ENCODE measurements around the gene SLC16A4. TPM values are rescaled to one million over a fixed set of nuclear protein-coding genes. Genes with fewer than 3 reads are reported as not detected.

The SLC16A4 gene
- total and polyA plus RNA-seq, 12 donors: 1.3 to 3.5 (median 2.4) TPM

DNA sequence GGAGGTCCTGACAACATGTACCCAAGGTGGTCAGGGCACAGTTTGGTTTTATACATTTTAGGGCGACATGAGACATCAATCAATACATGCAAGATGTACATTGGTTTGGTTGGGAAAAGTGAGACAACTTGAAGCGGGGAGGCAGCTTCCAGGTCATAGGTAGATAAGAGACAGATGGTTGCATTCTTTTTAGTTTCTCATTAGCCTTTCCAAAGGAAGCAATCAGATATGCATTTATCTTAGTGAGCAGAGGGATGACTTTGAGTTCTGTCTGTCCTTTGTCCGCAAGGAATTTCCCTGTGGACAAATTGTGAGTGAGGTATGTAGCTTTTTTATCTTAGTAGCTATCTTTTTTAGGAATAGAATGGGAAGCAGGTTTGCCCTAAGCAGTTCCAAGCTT, 62.1 kb downstream of the SLC16A4 start:
- H3K27ac ChIP-seq: no peak overlapping the region
- no peaks in the 10 kb centered on the region for H3K27me3 ChIP-seq
- H3K9me3 ChIP-seq: peaks cover 0 to 6% (median 0%) of the 10 kb centered on the region in 11 donors
- 88 to 91% methylated on average over 3 of the region's 3 CpGs for WGBS, 2 donors
- H3K4me3 ChIP-seq: no peak overlapping the region
- TF ChIP-seq, protein P1, sequence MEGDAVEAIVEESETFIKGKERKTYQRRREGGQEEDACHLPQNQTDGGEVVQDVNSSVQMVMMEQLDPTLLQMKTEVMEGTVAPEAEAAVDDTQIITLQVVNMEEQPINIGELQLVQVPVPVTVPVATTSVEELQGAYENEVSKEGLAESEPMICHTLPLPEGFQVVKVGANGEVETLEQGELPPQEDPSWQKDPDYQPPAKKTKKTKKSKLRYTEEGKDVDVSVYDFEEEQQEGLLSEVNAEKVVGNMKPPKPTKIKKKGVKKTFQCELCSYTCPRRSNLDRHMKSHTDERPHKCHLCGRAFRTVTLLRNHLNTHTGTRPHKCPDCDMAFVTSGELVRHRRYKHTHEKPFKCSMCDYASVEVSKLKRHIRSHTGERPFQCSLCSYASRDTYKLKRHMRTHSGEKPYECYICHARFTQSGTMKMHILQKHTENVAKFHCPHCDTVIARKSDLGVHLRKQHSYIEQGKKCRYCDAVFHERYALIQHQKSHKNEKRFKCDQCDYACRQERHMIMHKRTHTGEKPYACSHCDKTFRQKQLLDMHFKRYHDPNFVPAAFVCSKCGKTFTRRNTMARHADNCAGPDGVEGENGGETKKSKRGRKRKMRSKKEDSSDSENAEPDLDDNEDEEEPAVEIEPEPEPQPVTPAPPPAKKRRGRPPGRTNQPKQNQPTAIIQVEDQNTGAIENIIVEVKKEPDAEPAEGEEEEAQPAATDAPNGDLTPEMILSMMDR (IDR thresholded peaks at IDR 0.05): no peak
- no peaks in the 10 kb centered on the region for H3K36me3 ChIP-seq
- no peaks in the 10 kb centered on the region for H3K4me1 ChIP-seq
- DNase-seq (no peak), ATAC-seq (no peak)
- intact Hi-C loops (cut with DNase I): no loop called here

DNA sequence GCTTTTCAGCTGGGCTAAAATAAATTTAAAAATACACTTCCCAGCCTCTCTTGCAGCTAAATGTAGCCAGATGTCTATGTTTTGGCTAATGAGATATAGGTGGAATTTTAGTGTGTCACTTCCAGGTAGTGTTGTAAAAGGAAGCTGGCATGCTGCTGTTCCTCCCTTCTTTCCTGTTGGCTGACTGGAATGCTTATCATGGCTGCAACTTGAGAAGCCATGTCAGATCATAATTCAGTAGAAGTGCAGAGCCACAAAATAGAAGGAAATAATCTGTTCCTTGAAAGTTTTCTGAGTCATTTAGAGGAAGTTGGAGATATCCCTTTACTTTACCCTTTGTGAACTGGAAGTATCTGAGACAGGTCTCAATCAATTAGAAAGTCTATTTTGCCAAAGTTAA, 62.6 kb downstream of the SLC16A4 start:
- Histone ChIP-seq H3K36me3 (no peaks in the 10 kb centered on the region), H3K4me1 (no peaks in the 10 kb centered on the region), H3K4me3 (no peak overlapping the region), H3K27me3 (no peaks in the 10 kb centered on the region), H3K9me3 (peaks cover 0 to 6% (median 0%) of the 10 kb centered on the region in 11 donors), H3K27ac (no peak overlapping the region)
- intact Hi-C loops (cut with DNase I): no loop called here
- DNase-seq (no peak), ATAC-seq (no peak)
- TF ChIP-seq, protein P1 (IDR thresholded peaks at IDR 0.05): no peak

DNA sequence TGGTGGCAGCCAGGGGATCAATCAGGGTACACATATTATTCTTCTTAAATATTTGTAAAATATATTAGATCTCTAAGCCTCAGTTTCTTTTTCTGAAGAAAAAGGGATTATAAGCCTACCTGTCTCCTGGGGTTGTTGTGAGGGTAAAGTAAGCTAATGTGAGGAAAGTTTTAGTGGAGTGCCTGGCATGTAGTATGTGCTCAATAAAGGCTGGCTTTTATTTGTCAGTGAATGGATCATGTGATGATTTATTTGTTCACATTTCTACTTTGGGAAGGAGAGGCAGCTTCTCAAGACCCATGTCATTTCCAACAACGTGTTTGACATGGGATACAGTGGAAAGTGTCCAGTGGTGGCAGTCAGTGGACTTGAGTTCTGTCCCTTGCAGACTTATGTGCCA, 64.0 kb downstream of the SLC16A4 start:
- intact Hi-C loops (cut with DNase I): no loop called here
- TF ChIP-seq, protein P1 (IDR thresholded peaks at IDR 0.05): no peak
- Histone ChIP-seq H3K4me3 (no peak overlapping the region), H3K36me3 (no peaks in the 10 kb centered on the region), H3K9me3 (peaks cover 0 to 6% (median 0%) of the 10 kb centered on the region in 11 donors), H3K4me1 (no peaks in the 10 kb centered on the region), H3K27ac (no peak overlapping the region), H3K27me3 (no peaks in the 10 kb centered on the region)
- ATAC-seq: no peak
- 78 to 85% methylated on average over 1 of the region's 1 CpG for WGBS, 2 donors
- DNase-seq: no peak

DNA sequence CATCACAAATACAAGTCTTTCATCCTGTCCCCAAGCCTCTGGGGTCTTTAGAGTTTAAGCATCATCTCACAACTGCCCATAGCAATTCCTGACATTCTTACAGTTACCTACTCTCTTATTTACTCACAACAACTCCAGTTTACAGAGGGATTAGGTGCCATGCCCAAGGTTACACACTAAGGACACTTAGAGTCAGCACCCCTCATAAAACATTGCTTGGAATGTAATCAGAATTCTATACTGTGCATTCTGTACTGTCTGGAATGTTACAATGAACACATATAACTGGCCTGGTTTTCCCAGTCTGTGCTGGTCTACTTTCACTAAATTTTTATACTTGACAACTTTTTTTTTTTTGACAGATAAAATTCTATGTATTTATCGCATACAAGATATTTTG, 66.2 kb downstream of the SLC16A4 start:
- WGBS, 2 donors: 97% methylated on average over 1 of the region's 1 CpG
- TF ChIP-seq, protein P1 (IDR thresholded peaks at IDR 0.05): no peak
- Histone ChIP-seq H3K4me3 (no peak overlapping the region), H3K9me3 (peaks cover 0 to 6% (median 0%) of the 10 kb centered on the region in 11 donors), H3K27ac (no peak overlapping the region), H3K4me1 (no peaks in the 10 kb centered on the region), H3K36me3 (no peaks in the 10 kb centered on the region), H3K27me3 (no peaks in the 10 kb centered on the region)
- DNase-seq (no peak), ATAC-seq (no peak)
- intact Hi-C loops (cut with DNase I): no loop called here
